Daoy (cell line): Measurements from ENCODE around the gene PPEF1. TPM values are rescaled to one million over a fixed set of nuclear protein-coding genes. Genes with fewer than 3 reads are reported as not detected.
"Not testable (repeated sequence)": the region's sequence is repeated elsewhere in the genome, so short reads cannot be mapped to it uniquely, and the experiment has no call there.

Experiments
- DNase-seq: peaks from one replicate; pipeline ENCODE4 v3.0.0-alpha.2; 2015; ENCODE audit warnings: low read depth
- total RNA-seq: library from RNA; depleted of rRNA; stranded (reverse); fragments of >200 nt; shearing (Covaris generic); gene quantifications from 2 replicates; pipeline ENCODE4 v1.2.3, GENCODE V29; 2014

Gene PPEF1
- total RNA-seq, 1 experiment from 2014 or later, result 0.80 TPM

DNA sequence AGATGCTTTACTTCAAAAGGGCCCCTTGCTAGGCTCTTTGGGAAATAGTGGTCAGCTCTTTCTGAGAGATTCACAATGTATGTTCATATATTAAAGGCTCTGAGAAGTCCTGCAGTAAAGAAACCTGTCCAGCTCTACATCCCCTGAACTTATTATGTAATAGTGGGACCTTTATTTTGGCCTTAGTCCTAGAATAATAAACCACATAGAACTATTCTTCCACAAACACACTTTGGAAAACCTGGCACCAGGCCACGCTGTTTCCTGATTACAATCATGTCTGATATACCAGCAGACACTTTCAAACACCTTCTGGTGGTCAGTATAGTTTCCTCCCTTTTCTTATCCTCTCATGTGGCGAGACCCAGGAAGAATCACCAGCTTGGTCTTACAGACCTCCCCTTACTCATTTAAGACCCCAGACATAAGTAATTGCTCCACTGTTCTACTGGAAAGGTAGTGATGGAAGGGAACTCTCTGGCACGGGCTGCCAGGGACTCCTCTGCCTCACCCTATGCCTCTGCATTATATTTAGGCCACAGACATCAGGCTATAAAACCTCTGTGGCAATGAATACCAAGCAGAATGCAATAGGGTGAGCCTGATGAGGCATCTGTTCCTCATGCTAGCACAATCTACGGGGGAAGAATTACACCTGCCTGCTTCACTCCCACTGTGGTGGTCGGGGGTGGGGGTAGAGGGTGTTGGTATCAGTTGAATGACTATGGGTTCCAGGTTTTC is 5.7 kb upstream of the PPEF1 start:
- peak; percentile 48 for DNase-seq

DNA sequence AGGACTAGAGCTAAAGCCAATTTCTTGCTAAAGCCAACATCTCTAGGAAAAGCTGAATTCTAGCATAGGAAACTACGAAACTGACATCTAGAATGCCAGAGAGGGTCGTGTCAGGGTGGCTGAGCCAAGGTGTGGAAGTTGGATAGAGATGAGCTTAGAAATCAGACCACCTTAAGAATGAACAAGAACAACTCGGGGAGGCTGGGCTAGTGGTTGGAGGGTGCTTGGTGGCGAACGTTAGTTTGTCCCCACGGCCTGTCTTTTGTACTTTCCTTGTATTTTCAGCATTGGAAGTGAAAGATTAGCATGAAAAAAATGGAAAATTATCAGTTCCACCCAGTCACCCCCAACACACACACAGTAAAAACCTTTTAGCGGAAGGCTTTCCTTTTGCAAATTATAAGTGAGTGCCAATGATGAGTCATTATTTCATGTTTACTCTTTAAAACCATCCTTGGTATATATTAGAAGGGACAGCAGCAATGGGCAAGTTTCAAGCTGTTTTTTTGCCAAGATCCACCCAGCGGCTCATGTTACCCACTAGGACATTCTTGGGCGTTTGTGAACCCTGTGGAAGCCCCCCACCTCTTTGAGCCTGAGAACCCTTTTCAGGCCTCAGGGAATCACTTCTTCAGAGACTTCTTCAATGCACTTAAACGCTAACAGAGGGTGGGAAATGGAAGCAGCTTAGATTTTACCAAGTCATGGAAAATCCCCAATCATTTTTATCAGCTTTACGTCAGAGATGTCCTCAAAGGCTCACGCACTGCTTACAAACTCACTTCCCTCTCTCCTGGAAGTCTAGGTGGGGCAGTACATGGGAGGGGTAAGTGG is 4.9 kb upstream of the PPEF1 start:
- peak; percentile 36 for DNase-seq

DNA sequence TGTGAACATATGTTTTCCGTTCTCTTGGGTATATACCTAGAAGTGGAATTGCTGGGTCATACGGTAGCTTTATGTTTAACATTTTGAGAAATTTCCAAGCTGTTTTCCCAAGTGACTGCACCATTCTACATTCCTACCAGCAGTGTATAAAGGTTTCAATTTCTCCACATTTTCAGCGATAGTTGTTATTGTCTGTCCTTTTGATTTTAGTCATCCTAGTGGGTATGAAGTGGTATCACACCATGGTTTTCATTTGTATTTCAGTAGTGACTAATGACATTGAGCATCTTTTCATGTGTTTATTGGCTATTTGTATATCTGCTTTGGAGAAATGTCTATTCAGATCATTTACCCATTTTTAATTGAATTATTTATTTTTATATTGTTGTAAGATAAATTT is 2.4 kb downstream of the PPEF1 start:
- DNase-seq, result no peak

DNA sequence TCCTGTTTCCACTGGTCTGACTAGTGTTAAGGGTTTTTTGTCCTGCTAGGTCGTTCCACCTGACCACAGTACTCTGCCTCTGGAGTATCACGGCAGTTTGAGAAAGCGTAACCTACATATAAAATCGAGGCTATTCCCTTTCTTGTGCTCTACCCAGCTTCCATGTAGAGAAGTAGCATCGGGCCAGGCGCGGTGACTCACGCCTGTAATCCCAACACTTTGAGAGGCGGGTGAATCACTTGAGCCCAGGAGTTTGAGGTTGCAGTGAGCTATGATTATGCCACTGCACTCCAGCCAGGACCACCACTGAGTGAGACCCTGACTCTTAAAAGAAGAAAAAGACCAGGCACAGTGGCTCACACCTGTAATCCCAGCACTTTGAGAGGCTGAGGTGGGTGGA is 7.5 kb downstream of the PPEF1 start:
- peak; percentile 69 for DNase-seq

DNA sequence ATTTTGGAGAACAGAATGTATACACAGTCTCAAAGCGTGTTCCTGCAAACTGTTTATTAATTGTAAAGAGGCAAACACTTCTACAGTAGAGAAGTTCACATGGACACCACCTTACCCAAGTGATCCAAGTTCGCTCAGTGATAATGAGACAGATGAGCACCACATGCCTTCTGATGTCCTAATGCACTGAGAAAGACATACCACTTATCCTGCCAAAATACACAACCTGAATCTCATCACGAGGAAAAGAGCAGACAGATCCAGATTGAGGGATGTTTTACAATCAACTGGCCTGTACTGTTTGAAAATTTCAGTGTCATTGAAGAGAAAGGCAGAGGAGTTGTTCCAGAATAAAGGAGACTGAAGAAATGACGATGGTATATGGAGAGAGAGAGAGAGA is 12.4 kb downstream of the PPEF1 start:
- no peak for DNase-seq

DNA sequence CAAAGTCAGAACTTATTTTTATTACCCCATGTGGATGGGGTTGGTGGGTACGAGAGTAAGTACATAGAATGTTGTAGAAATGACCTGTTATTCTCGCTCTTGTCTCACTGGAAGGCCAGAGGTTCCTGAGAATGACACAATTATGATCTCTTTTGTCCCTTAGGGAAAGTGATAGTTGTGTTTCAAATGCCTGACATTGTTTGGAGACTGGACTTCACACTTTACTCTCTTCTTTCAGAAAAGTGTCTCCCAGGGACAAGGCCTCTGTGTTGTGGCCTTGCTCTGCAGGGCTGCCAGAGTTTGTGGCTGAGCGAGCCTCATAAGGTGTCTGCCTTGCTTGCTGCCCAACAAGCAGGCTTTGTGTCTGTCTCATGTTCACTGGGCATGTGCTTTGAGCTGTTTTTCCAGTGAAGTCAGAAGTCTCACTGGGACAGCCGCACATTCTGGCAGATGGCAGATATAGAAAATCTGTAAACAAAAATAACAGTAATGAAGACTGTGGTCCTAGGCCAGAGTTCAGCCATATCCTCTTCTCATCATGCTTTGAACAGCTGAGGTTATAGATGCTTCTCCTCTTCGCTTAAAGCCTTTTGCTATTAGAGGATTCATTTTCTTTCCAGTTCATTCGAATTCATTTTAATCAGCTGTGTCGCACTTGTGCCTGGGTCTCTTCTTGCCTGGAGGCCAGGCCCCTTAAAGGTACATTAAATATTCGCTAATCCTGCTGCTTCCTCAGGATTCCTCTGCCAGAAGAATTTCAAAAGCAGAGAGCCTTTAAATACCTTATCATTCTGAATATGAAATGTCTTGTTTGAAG is 14.4 kb downstream of the PPEF1 start:
- DNase-seq, result no peak

DNA sequence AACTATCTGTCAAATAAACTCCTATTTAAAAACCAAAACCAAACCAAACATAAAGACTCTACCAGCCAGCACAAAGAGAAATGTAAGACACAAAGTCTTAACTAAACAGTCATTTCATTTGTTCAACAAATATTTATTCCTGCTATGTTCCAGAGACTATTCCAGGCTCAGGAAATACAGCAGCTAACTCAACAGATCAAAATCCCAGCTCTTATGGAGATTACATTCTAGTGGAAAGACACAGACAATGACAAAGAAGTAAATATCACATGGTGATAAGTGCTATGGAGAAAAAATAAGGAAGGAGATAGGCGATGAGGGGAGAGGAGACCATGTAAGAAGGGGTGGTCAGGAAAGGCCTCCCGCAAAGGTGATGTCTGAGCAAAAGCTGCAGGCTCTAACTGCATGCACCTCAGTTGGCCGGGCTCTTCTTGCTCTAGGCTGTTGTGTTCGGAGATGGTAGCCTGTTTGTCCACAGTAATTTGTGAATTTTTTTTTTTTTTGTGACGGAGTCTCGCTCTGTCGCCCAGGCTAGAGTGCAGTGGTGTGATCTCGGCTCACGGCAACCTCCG is 15.1 kb downstream of the PPEF1 start:
- no peak for DNase-seq

DNA sequence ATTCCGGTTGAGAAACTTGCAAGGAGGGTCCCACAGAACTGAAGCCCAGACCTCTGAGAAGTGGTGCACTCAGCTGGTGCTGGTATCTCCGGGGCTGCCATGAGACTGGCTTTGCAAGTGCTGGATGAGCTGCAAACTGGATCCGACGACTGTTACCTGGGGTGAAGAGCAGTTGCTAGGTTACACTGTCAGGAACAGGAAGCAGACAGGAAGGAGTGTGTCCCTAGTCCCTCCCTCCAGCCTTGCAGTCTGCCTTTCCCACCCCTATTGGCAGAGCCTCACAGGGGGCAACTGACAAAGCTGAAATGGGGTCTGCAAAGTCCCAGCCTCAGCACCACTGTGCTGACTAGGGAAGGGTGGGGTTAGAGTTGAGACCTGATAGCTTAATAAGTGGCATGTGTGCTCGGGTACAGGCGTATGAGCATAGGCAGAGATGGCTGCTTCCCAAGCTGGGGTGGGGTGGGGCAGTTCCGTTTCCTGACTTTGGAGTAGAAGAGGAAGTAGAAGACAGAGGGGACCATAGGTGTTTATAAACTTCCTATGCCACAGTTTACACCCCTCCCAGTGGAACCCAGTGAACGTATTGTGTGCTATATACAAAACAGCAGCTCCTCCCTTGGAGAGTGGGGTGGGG is 18.0 kb downstream of the PPEF1 start:
- DNase-seq, result no peak

DNA sequence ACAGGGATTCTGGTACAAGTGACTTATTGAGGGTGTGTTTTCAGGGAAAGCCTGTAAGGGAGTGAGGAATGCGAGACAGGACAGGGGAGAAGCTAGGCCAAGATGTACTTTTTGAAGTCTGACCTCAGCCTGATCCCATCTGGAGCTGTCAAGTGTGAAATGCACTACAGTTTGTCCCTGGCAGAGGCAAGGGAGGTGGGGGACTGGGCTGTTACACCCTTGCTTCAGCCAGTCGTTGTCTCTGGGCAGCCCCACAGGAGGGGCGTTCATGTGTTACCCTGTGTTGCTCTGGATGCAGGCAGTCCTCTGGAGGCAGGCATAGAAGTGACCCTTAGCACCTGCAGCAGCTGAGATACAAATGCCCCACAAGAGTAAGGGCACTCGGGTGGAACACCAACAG is 25.8 kb downstream of the PPEF1 start:
- DNase-seq, result no peak

DNA sequence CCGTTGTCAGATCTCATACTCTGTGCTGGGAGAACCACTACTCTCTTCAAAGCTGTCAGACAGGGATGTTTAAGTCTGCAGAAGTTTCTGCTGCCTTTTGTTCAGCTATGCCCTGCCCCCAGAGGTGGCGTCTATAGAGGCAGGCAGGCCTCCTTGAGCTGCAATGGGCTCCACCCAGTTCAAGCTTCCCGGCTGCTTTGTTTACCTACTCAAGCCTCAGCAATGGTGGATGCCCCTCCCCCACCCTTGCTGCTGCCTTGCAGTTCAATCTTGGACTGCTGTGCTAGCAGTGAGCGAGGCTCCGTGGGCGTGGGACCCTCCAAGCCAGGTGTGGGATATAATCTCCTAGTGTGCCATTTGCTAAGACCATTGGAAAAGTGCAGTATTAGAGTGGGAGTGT is 32.2 kb downstream of the PPEF1 start:
- not testable (repeated sequence) for DNase-seq

DNA sequence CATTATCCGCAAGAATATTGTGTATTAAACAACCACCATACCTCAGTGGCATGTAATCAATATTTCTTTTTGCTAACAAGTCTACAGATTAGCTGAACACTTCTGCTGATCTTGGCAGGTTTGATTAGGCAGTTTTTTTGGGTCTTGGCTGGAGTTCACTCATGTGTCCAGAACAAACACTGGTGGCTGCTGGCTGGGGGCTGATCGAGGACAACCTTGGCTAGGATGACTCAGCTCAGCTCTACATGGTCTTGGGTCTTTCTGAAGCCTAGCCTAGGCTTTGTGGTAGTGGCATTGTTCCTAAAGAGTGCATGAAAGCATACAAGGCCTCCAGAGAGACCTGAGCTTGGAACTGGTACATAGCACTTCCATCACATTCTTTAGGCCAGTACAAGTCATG is 41.1 kb downstream of the PPEF1 start:
- no peak for DNase-seq

DNA sequence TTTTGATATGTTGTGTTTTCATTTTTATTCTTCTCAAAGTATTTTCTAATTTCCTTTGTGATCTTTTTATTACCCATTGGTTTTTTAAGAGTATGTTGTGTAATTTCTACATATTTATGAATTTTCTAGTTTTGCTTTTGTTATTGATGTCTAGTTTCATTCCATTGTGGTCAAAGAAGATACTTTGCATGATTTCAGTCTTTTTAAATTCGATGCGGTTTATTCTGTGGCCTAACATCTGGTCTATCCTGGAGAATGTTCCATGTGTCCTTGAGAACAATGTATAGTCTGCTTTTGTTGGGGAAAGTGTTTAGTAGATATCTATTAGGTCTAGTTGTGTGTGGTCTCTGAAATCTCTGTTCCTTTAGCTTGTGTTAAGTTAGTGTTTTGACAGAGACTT is 46.2 kb downstream of the PPEF1 start:
- no peak for DNase-seq

DNA sequence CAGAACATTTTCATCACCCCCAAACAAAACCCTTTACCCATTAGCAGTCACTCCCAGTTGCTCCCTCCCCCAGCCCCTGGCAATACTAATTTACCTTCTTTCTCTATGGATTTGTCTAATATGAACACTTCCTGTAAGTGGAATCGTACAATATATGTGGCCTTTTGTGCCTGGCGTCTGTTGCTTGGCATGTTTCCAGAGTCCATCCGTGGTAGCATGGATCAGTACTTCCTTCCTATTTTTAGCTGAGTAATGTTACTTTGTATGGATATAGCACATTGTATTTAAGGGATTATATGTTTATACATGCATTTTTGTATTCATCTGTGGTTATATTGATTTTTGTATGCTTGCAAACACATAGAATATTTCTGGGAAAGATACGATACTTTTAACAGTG is 48.2 kb downstream of the PPEF1 start:
- DNase-seq, result no peak

DNA sequence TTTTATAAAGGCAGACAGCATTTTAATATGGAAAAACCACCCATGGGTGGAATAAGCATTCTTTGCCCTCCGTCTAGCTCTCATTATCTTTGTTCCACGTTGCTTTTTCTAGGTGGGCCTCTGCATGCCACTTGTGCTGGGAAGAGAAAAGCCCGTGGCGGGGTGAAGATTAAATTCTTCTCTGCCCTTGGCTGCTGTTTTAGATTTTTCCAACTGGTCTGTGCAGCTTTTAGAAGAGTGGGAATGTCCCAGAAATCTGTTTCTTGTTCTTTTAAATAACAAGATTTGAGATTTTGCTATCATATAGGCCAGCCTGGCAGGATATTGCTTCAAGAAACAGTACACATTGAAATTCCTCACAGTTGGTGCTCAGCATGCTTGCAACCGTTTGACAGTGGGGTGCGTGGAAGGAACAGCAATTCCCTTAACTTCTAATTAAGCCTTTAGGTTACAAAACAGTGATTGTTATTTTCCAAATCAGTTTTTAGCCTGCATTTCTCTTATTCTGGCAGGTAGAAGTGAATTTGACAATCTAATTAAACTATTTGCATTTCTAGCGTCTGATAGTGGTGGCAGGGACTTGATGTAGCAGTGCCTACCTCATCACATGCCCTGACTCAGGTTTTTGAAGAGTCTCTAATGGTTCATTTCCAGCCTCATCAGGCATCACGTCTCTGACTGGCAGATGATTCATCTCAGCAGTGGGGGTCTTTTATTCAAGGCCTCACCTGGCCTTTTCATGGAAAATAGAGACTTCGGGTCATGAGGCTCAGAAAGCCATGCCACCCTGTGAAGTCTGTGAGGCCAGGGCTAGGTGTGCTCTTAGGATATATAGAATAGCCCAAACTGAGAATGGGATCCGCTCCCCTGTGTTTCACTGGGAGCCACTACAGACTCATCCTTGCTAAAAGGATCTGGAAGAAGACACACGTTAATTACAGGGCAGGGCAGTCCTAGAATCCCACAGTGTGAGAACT is 50.8 kb downstream of the PPEF1 start:
- DNase-seq, result no peak

DNA sequence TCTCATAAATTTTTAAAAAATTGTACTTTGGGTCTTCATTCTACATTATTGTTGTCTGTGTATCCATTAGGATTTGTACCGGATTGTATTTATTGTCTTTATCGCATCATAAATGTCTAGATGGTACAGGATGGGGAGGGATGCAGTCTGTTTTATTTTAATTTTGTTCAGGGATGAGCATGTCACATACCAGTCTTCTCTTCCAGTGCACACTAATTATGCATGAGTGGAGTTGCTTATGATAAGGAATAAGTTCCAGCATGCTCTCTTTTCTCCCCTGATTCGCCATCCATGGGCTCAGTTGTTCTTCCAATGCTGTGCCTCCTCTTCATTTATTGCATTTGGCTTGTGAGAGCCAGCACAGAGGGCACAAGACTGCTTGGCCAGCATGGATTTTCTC is 54.3 kb downstream of the PPEF1 start:
- no peak for DNase-seq

DNA sequence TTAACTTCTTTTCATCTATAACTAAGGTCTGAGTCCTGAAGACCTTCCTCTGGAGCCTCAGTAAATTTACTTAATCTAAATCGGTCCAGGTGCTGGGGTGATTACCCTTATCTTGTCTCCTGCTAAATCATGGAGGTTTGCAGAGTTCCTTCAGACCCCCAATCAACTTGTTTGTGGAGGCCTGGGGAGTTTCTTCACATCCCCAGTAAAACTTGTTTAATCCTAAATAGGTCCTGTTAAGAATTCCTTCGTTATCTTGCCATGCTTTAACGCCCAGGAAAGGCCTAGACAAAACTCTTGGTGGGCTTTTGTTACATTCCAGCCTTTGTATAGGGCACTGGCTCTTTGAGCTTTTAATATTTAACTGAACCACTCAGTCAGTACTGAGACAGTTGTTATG is 55.7 kb downstream of the PPEF1 start:
- DNase-seq, result not testable (repeated sequence)

DNA sequence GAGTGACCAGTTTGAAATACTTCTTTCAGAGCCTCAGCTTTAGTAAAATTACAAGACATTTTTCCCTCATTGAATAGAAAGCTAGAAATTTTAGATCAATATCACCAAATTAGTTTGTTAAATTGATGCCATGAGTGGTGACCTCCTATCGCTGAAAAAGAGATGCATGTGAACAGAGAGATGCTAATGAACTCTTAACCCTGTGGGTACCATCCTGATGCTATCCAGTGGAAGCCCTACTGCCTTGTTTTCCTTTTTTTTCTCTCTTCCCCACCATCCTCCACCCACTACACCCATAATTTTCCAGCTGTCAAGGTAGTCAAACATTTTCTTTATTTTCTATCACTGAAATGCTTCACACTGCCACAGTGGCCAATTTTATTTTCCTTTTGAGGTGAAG is 61.9 kb downstream of the PPEF1 start:
- DNase-seq, result no peak

DNA sequence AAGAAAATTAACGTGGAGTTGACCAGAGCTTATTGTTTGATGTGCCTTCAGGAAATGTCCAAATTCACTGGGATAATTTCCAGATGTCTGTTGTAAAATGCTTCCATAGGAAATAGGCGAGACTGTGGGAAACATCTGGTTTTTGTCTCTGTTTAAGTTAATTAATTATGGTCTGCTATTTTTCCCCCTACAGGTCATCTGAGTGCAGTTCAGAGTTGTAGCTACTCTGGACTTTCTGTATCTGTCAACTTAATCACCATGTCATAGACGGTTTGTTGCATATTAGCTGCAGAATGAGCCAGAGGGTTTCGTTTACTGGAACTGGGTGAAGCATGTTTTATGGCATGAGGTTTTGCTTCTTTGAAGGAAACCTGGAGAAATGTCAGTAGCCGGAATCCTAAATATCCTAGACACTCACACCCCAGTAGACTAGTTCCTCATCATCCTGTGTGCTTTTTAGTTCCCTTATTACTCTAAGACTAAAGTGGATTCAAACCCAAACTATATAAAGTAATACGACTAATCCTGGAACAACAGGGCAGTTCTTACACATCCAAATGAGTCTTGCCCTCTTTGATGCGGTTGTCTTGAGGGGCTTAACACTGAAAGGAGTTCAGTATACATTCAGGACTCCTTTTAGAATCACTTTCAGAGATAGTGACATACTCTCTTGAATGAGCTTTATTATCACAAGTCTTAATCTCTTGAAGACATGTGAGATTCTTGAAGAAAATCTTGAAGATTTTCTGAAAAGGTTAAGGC is 62.5 kb downstream of the PPEF1 start:
- DNase-seq, result no peak

DNA sequence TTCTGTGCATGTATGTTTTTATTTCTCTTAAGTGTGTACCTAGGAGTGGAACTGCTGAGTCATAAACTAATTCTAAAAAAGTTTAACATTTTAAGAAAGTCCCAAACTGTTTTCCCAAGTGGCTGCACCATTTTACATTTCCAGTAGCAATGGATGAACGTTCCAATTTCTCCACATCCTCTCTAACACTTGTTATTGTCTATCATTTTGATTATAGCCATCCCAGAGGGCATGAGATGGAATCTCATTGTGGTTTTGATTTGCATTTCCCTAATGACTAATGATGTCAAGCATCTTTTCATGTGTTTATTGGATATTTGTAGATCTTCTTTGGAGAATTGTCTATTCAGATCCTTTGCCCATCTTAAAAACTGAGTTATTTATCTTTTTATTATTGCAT is 82.5 kb downstream of the PPEF1 start:
- no peak for DNase-seq

DNA sequence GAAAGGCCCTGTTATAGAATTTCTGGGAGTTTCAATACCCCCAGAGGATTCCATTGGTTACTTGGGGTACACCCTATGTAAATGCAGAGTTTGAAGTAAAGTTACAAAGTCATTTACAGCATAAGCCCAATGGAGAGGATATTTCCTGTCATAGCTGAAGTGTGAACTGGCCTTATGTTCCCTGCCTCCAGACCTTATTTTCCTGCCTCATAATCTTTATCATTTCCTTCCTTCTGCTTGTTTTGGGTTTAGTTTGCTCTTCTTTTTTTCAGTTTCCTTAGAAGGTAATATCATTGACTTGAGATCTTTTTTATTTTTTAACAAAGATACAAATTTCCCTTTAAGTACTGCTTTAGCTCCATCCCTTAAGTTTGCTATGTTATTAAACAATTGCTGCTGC is 85.4 kb downstream of the PPEF1 start:
- DNase-seq, result no peak
